ENCODE results near the gene DYSF.

Gene DYSF

GRCh38 chr2:71614976-71615766 is 161.8 kb downstream of the DYSF start:
- no peak for DNase-seq (ENCODE audit: low read depth in 2 of 2)

GRCh38 chr2:71615767-71616730 is 162.7 kb downstream of the DYSF start:
- DNase-seq (ENCODE audit: low read depth in 2 of 2): no peak

DNA sequence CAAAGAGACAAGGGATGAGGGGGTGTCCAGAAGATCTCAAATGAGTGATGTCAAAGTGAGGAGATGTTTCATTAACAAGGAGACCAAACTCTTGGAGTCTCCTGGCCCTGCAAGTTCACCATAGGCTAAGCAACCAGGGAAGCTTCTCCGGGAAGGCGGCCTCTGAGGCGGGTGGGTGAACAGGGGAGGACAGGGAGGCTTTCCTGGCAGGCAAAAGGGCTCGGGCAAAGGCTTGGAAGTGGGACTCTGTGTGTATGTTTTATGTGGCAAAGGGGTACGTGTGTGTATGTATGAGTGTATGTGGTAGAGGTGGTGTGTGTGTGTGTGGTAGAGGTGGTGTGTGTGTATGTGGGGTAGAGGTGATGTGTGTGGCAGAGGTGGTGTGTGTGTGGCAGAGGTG is 163.9 kb downstream of the DYSF start:
- no peak for DNase-seq (ENCODE audit: low read depth in 2 of 2)

DNA sequence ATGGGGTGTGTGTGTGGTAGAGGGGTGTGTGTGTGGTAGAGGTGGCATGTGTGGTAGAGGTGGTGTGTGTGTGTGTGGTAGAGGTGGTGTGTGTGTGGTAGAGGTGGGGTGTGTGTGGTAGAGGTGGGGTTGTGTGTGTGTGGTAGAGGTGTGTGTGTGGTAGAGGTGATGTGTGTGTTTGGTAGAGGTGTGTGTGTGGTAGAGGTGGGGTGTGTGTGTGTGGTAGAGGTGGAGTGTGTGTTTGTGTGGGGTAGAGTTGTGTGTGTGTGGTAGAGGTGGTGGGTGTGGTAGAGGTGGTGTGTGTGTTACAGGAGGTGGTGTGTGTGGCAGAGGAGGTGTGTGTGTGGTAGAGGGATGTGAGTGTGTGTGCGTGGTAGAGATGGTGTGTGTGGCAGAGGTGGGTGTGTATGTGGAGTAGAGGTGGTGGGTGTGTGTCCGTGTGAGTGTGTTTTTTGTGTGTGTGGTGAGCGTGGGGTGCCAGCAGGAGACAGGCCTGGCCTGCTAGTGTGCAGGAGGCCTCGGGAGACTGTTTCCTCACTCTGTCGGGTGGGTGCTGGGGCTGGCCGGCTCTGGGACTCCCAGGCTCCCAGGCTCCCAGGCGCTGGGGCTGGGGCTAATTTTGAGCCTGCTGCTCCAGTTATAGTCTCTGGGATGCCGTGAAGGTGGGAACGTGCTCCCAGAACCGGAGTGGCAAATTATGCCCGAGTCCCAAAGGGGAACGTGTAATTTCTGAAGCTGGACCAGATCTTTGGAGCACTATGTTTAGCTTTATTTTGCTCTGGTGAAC is 165.2 kb downstream of the DYSF start:
- DNase-seq (ENCODE audit: low read depth in 2 of 2): no peak

GRCh38 chr2:71619230-71619741 is 165.9 kb downstream of the DYSF start:
- DNase-seq (ENCODE audit: low read depth in 2 of 2): no peak

GRCh38 chr2:71620116-71620515 is 166.8 kb downstream of the DYSF start:
- DNase-seq (ENCODE audit: low read depth in 2 of 2): no peak

- DNase-seq (ENCODE audit: low read depth in 2 of 2): no peak
Measured at GRCh38 chr2:71620851-71621251, 167.5 kb downstream of the DYSF start.

DNA sequence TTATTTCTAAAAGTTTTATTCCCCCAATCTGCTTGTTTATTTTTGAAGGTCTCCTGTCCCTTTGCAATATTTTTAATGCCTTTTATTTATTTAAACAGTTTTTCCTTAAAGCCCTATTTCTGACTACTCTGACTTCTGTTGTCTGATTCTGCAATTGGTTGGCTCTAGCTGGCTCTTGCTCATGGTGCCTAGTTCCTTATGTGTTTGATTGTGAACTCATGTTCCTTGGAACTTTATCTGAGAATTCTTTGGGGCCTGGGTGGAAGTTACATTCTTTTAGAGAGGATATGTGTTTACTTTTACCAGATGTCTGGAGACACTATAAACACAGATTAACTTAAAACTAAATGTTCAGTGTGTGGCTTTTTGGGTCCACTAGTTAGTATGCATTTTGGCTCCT is 175.9 kb downstream of the DYSF start:
- DNase-seq (ENCODE audit: low read depth in 2 of 2): no peak

DNA sequence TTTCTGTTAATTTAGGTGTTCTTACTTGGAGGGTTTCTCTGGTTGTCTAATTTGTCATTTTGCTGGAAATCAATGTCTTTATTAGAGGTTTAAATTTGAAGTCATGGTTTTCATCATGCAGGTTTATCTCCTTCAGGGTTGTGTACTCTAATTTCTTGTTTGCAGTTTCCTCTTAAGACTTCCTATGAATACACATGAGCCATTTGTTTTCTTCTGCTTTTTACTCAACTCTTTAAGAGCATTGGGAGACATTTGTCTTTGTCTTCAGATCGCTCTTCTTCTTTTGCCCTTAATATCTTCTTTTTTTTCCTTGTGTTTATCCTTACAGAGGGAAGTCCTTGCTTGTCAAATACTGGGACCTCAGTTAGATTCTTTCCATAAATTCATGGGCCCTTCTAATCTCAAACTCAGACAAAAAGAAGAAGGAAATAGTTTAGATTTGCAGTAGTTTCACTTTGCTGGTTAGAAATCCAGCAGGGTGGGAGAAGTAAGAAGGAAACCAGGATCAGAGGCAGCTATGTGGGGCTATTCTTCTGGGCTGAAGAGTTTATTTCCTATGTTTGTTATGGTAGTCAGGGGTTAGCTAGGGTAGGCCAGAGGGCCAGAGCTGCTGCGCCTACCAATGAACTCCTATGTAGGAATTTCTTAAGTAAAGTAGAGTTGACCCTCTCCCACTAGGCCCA is 176.6 kb downstream of the DYSF start:
- DNase-seq (ENCODE audit: low read depth in 2 of 2): no peak

DNA sequence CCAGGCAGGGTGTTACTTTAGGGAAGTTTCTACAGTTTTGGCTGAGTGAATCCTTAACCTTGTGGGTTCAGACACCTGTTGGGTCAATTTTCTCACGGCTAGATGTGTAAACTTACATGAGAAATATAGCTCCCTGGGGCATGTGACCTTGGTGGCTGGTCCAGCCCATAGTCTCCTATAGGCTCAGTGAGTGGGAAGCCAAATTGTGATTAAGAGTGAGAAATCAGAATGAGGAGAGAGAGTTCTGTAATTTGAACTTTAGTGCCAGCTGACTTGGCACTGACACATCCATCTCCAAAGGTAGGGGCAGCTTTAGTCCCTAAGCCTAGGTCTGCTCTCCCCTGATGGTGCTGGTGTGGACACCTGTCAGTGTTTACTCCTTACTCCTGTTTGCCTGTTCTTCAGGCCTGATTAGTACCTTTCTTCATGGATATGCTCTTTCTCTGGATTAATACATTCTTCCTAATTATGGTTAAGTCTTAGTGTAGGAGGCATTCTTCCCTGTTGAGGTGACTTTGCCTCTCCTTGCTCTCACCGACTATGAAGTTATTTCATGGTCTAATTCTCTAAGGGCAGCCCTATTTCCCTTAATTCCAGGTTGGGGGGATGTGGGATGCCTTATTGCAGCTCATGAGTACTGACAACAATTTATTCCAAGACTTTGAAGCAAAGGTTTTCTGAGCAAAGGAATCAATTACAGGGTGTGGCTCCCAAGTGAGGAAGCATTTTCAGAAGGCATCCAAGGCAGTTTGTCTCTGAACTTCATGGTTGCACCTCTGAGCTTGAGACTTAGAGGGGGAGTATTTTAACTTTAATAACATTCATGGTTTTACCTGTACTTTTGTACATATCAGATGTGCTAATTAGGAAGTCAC is 177.3 kb downstream of the DYSF start:
- DNase-seq (ENCODE audit: low read depth in 2 of 2): no peak

DNA sequence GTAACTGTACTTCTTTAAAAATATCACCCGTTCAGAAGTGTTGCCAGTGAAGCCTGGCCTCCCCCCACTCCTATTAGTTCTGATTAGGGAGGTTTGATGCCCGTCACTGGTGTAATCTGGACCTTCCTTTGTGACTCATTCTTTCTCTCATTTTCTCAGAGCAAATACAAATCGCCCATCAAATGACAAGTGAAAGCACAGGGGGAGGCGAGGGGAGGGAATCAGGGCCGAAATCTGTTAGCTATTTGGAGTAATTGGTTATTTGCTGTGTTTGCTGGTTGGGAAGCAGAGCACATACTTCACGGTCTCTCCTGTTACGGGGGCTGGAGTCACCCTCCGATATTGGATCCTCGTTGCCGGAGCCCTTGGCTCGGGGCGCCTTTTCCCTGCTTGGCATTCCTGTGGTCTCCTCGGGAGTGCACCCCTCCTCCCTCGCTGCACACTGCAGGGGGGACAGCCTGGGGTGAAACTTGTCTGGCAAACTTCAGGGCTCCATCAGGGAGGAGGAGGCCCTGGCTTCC is 178.1 kb downstream of the DYSF start:
- peak; percentile 85 to 87 for DNase-seq (ENCODE audit: low read depth in 2 of 2)

GRCh38 chr2:71633086-71633485 is 179.7 kb downstream of the DYSF start:
- DNase-seq (ENCODE audit: low read depth in 2 of 2): no peak

GRCh38 chr2:71634567-71634966 is 181.2 kb downstream of the DYSF start:
- DNase-seq (ENCODE audit: low read depth in 2 of 2): no peak

GRCh38 chr2:71635798-71636197 is 182.4 kb downstream of the DYSF start:
- no peak for DNase-seq (ENCODE audit: low read depth in 2 of 2)

GRCh38 chr2:71637168-71637567 is 183.8 kb downstream of the DYSF start:
- DNase-seq (ENCODE audit: low read depth in 2 of 2): no peak

DNA sequence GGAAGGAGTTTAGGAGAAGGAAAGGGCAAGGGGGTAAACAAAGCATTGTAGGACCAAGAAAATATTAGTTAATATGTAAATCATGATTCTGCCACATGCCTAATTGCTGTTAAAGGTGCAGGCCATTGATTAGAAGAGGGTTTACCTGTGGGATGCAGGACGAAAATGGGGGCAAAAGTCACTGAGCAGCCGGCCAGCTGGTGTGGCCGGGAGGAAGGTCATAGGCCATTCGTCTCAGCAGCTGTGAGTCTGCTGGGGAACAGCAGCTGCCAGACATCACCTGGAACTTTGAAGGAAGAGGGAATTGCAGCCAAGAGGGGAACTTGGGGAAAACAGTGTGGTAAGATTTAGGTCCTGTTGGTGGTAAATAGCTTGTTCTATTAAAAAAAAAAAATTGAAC is 184.4 kb downstream of the DYSF start:
- no peak for DNase-seq (ENCODE audit: low read depth in 2 of 2)

DNA sequence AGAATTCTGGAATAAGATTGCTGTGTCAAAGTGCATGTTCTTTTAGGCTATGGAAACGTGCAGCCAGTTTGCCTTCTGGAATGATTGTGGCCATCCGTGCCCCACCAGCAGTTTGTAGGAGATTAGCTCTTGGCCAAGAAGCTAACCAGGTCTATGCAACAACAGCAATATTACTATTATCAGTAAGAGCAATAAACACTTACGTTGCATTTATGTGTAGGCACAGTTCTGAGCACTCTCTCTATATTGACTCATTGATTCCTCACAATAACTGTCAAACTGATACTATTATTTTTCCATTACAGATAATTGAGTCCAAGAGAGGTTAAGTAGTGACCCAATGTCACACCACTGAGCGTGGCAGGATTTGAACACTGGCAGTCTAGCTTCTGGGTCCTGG is 186.4 kb downstream of the DYSF start:
- no peak for DNase-seq (ENCODE audit: low read depth in 2 of 2)

GRCh38 chr2:71640489-71640888 is 187.1 kb downstream of the DYSF start:
- DNase-seq (ENCODE audit: low read depth in 2 of 2): no peak

- no peak for DNase-seq (ENCODE audit: low read depth in 2 of 2)
Measured at GRCh38 chr2:71643674-71644357, 190.5 kb downstream of the DYSF start.

All from fibroblast of skin of left biceps (primary cell).